Measurements from ENCODE around the gene APCDD1L.

GRCh38 chr20:58418949-58419748 lies 96.0 kb downstream of the APCDD1L start:
- TF ChIP-seq POLR2A (IDR thresholded peaks at IDR 0.05) (no peak), CTCF (IDR thresholded peaks at IDR 0.05) (no peak), EP300 (IDR thresholded peaks at IDR 0.05) (no peak)

All from suprapubic skin (tissue), 3 donors.